ENCODE measurements around the gene HDAC9.

DNA sequence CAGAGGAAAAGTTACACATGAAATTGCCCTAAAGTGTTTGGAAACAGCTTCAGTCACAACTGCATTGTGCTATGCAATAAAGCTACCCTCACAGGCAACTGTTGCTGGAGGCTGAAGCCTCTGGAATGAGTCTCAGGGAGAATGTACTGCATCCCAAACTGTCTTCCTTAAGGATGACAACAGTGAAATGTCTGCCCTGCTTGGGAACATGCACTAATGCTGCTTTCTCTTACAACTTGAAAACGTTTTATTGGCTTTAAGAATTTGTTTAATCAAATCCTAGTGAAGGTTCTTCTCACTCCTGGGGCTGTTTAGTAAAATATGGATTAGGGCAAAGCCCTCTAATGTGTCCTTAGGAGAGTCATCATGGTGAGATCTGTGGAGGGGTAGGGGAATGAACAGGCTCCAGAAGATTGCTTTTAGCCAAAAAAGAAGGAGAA, 406.5 kb downstream of the HDAC9 start:
- TF ChIP-seq, protein P1, sequence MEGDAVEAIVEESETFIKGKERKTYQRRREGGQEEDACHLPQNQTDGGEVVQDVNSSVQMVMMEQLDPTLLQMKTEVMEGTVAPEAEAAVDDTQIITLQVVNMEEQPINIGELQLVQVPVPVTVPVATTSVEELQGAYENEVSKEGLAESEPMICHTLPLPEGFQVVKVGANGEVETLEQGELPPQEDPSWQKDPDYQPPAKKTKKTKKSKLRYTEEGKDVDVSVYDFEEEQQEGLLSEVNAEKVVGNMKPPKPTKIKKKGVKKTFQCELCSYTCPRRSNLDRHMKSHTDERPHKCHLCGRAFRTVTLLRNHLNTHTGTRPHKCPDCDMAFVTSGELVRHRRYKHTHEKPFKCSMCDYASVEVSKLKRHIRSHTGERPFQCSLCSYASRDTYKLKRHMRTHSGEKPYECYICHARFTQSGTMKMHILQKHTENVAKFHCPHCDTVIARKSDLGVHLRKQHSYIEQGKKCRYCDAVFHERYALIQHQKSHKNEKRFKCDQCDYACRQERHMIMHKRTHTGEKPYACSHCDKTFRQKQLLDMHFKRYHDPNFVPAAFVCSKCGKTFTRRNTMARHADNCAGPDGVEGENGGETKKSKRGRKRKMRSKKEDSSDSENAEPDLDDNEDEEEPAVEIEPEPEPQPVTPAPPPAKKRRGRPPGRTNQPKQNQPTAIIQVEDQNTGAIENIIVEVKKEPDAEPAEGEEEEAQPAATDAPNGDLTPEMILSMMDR (conservative IDR thresholded peaks at IDR 0.05 in 1 of 2, IDR thresholded peaks at IDR 0.05 in 1 of 2; ENCODE audit: low read depth in 1 of 2, low read length in 2 of 2) = no peak
- no peak for TF ChIP-seq EZH2 (IDR thresholded peaks at IDR 0.05; ENCODE audit: low read length, missing control alignments)

Data from fibroblast of lung (primary cell).